WTC11 (cell line): ENCODE measurements around the gene NGB. TPM values are rescaled to one million over a fixed set of nuclear protein-coding genes. Genes with fewer than 3 reads are reported as not detected.
A peak's percentile ranks its signal among the peaks of the same experiment; 100 is the strongest.

Source experiments
- ATAC-seq: fragments of 200-7000 bp; cut with Tn5 transposase; 2 replicates; pipeline ENCODE4 v1.10.0; 2021; ENCODE audit warnings: mild to moderate bottlenecking, moderate library complexity
- CTCF ChIA-PET: fragments of 300-600 bp; sonication (Branson Sonifier 250); formaldehyde crosslinking; loops from one replicate; lab custom pipeline; 2021; ENCODE audit warnings: antibody characterized with exemption; lab: Charles Lee
- POLR2A ChIA-PET: fragments of 350-600 bp; sonication (Branson Sonifier 250); formaldehyde crosslinking; loops from one replicate; lab custom pipeline; 2021; ENCODE audit warnings: antibody characterized with exemption; lab: Charles Lee
- DNase-seq: peaks from one replicate; pipeline ENCODE4 v3.0.0; 2021; ENCODE audit warnings: low spot score
- H3K27ac Mint-ChIP-seq: 2 replicates; pipeline ENCODE4 v1.8.0; 2021; ENCODE audit warnings: mixed read lengths
- H3K27me3 Mint-ChIP-seq: 2 replicates; pipeline ENCODE4 v1.8.0; 2021; ENCODE audit warnings: low read depth, mild to moderate bottlenecking, moderate library complexity, mixed read lengths
- H3K36me3 Mint-ChIP-seq: 2 replicates; pipeline ENCODE4 v1.8.0; 2021; ENCODE audit warnings: mixed read lengths
- H3K4me1 Mint-ChIP-seq: 2 replicates; pipeline ENCODE4 v1.8.0; 2022; ENCODE audit warnings: mixed read lengths
- H3K4me3 Mint-ChIP-seq: 2 replicates; pipeline ENCODE4 v1.8.0; 2021; ENCODE audit warnings: mild to moderate bottlenecking, moderate library complexity, mixed read lengths
- H3K9me3 Mint-ChIP-seq: 2 replicates; pipeline ENCODE4 v1.8.0; 2021; ENCODE audit warnings: mixed read lengths
- EMX1 ChIP-seq: fragments of 250-450 bp; sonication (Bioruptor Pico); IDR thresholded peaks from 2 replicates; pipeline ENCODE4 v1.8.0; 2021; ENCODE audit warnings: mild to moderate bottlenecking
- ETV6 ChIP-seq: sonication (generic); formaldehyde crosslinking; IDR thresholded peaks from 2 replicates; pipeline ENCODE4 v1.8.1; 2022; ENCODE audit warnings: mild to moderate bottlenecking, missing genetic modification reagents
- GTF2I ChIP-seq: fragments of 250-450 bp; sonication (Bioruptor Pico); conservative IDR thresholded peaks from 2 replicates; pipeline ENCODE4 v1.4.0; 2021; ENCODE audit warnings: mild to moderate bottlenecking
- JAZF1 ChIP-seq: fragments of 250-450 bp; sonication (Bioruptor Pico); IDR thresholded peaks from 2 replicates; pipeline ENCODE4 v1.9.0; 2021; ENCODE audit warnings: moderate library complexity, mild to moderate bottlenecking, inconsistent platforms
- KAT7 ChIP-seq: sonication (generic); formaldehyde crosslinking; IDR thresholded peaks from 2 replicates; pipeline ENCODE4 v1.8.1; 2023; ENCODE audit warnings: missing genetic modification reagents, mild to moderate bottlenecking, borderline replicate concordance
- MXD4 ChIP-seq: fragments of 250-450 bp; sonication (Bioruptor Pico); IDR thresholded peaks from 2 replicates; pipeline ENCODE4 v1.8.0; 2021; ENCODE audit warnings: mild to moderate bottlenecking, moderate library complexity, borderline replicate concordance
- NR1H2 ChIP-seq: sonication (generic); formaldehyde crosslinking; IDR thresholded peaks from 2 replicates; pipeline ENCODE4 v1.9.0; 2021; ENCODE audit warnings: mild to moderate bottlenecking, moderate library complexity, missing genetic modification reagents
- OVOL2 ChIP-seq: fragments of 250-450 bp; sonication (Bioruptor Pico); IDR thresholded peaks from 2 replicates; pipeline ENCODE4 v1.9.0; 2021; ENCODE audit warnings: mild to moderate bottlenecking, borderline replicate concordance
- PRRX2 ChIP-seq: fragments of 250-450 bp; sonication (Bioruptor Pico); IDR thresholded peaks from 2 replicates; pipeline ENCODE4 v1.8.0; 2021; ENCODE audit warnings: mild to moderate bottlenecking
- RELA ChIP-seq: sonication (generic); formaldehyde crosslinking; IDR thresholded peaks from 2 replicates; pipeline ENCODE4 v1.8.1; 2022; ENCODE audit warnings: missing genetic modification reagents, mild to moderate bottlenecking, borderline replicate concordance
- RORB ChIP-seq: fragments of 250-450 bp; sonication (Bioruptor Pico); IDR thresholded peaks from 2 replicates; pipeline ENCODE4 v1.9.0; 2021; ENCODE audit warnings: mild to moderate bottlenecking
- SMAD3 ChIP-seq: sonication (generic); formaldehyde crosslinking; IDR thresholded peaks from 2 replicates; pipeline ENCODE4 v1.8.0; 2022; ENCODE audit warnings: missing genetic modification reagents, mild to moderate bottlenecking, borderline replicate concordance
- SP1 ChIP-seq: sonication (generic); formaldehyde crosslinking; conservative IDR thresholded peaks from 2 replicates; pipeline ENCODE4 v1.8.1; 2022; ENCODE audit warnings: missing genetic modification reagents
- ZBTB21 ChIP-seq: sonication (generic); formaldehyde crosslinking; IDR thresholded peaks from 2 replicates; pipeline ENCODE4 v1.8.1; 2023; ENCODE audit warnings: mild to moderate bottlenecking, missing genetic modification reagents, borderline replicate concordance
- ZNF121 ChIP-seq: sonication (generic); formaldehyde crosslinking; IDR thresholded peaks from 2 replicates; pipeline ENCODE4 v1.8.0; 2023; ENCODE audit warnings: missing genetic modification reagents
- ZNF232 ChIP-seq: sonication (generic); formaldehyde crosslinking; IDR thresholded peaks from 2 replicates; pipeline ENCODE4 v1.8.0; 2022; ENCODE audit warnings: mild to moderate bottlenecking, missing genetic modification reagents
- ZNF317 ChIP-seq: sonication (generic); formaldehyde crosslinking; IDR thresholded peaks from 2 replicates; pipeline ENCODE4 v1.8.1; 2023; ENCODE audit warnings: low read depth, mild to moderate bottlenecking, moderate library complexity, missing genetic modification reagents, borderline replicate concordance
- ZNF423 ChIP-seq: fragments of 250-450 bp; sonication (Bioruptor Pico); IDR thresholded peaks from 2 replicates; pipeline ENCODE4 v2.1.2; 2022; ENCODE audit warnings: mild to moderate bottlenecking, moderate library complexity
- ZNF671 ChIP-seq: fragments of 250-450 bp; sonication (Bioruptor Pico); IDR thresholded peaks from 2 replicates; pipeline ENCODE4 v1.8.0; 2021; ENCODE audit warnings: mild to moderate bottlenecking
- total RNA-seq: library from RNA; stranded (reverse); gene quantifications from 3 replicates; pipeline ENCODE4 v1.2.3, GENCODE V29; 2021
- TF ChIP-seq, protein P1 (sequence below): fragments of 250-450 bp; sonication (Bioruptor Pico); IDR thresholded peaks from 2 replicates; pipeline ENCODE4 v1.9.0; 2021; ENCODE audit warnings: moderate library complexity, mild to moderate bottlenecking, inconsistent platforms, borderline replicate concordance
- TF ChIP-seq, protein P2 (sequence below): fragments of 250-450 bp; sonication (Bioruptor Pico); IDR thresholded peaks from 2 replicates; pipeline ENCODE4 v1.9.0; 2021; ENCODE audit warnings: mild to moderate bottlenecking, borderline replicate concordance
- TF ChIP-seq, protein P3 (sequence below): sonication (generic); formaldehyde crosslinking; IDR thresholded peaks from 2 replicates; pipeline ENCODE4 v1.8.0; 2022; ENCODE audit warnings: mild to moderate bottlenecking, missing genetic modification reagents
- TF ChIP-seq, protein P4 (sequence below): sonication (generic); formaldehyde crosslinking; IDR thresholded peaks from 2 replicates; pipeline ENCODE4 v1.8.0; 2022; ENCODE audit warnings: mild to moderate bottlenecking, missing genetic modification reagents
- TF ChIP-seq, protein P5 (sequence below): sonication (generic); formaldehyde crosslinking; IDR thresholded peaks from 2 replicates; pipeline ENCODE4 v1.8.0; 2022; ENCODE audit warnings: mild to moderate bottlenecking, missing genetic modification reagents

The NGB gene
- total RNA-seq, 1 experiment from 2014 or later: 0.33 TPM

DNA sequence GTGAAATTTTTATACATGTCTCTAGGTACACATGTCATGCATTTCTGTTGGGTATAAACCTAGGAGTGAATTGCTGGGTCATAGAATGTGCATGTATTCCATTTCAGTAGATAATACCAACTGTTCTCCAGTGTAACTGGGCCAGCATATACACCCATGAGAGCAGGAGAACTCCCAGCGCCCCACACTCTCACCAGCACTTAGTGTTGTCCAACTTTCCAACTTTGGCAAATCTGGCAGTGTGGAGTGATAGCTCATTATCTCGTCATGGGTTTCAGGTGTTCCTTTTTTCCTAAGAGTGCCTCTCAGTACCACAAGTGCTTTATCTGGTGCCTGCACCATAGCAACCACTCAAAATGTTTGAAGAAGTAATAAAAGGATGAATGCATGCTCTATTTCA lies 40.1 kb downstream of the NGB start (continued):
- TF ChIP-seq PRRX2 (no peak), ZBTB21 (CRISPR knock-in tag) (no peak), KAT7 (CRISPR knock-in tag) (no peak), RORB (CRISPR knock-in tag) (no peak)
- TF ChIP-seq, protein P1, sequence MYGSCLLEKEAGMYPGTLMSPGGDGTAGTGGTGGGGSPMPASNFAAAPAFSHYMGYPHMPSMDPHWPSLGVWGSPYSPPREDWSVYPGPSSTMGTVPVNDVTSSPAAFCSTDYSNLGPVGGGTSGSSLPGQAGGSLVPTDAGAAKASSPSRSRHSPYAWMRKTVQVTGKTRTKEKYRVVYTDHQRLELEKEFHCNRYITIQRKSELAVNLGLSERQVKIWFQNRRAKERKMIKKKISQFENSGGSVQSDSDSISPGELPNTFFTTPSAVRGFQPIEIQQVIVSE (CRISPR knock-in tag): no peak

DNA sequence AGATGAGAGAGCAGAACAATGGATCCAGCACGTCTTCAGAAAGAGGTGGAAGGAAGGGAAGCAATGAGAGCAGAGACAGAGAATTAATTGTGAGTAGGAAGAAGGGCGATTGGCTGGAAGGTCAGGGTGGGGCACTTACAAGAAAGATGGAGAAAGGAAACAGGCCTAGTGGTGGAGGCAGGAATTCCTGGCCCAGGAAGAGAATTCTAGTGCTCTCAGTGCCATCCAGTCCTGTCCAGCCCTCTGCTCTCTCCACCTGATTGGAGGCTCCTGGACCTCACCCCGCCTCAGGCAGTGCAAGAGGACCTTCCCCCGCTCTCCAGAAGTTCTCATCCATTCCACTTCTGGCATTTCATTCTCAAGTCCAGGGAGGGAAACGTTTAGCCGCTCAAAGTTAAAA lies 43.0 kb downstream of the NGB start:
- peaks cover 24% of the 10 kb centered on the region for H3K4me1 Mint-ChIP-seq
- POLR2A ChIA-PET: no interaction called here
- no peak overlapping the region for H3K27ac Mint-ChIP-seq
- H3K36me3 Mint-ChIP-seq: no peaks in the 10 kb centered on the region
- TF ChIP-seq ZNF423 (CRISPR knock-in tag) (no peak), ZBTB21 (CRISPR knock-in tag) (no peak), RORB (CRISPR knock-in tag) (no peak), RELA (CRISPR knock-in tag) (no peak), GTF2I (CRISPR knock-in tag) (no peak), ZNF121 (CRISPR knock-in tag) (no peak), OVOL2 (CRISPR knock-in tag) (no peak), SMAD3 (CRISPR knock-in tag) (no peak), KAT7 (CRISPR knock-in tag) (no peak), ETV6 (CRISPR knock-in tag) (no peak)
- TF ChIP-seq, protein P2, sequence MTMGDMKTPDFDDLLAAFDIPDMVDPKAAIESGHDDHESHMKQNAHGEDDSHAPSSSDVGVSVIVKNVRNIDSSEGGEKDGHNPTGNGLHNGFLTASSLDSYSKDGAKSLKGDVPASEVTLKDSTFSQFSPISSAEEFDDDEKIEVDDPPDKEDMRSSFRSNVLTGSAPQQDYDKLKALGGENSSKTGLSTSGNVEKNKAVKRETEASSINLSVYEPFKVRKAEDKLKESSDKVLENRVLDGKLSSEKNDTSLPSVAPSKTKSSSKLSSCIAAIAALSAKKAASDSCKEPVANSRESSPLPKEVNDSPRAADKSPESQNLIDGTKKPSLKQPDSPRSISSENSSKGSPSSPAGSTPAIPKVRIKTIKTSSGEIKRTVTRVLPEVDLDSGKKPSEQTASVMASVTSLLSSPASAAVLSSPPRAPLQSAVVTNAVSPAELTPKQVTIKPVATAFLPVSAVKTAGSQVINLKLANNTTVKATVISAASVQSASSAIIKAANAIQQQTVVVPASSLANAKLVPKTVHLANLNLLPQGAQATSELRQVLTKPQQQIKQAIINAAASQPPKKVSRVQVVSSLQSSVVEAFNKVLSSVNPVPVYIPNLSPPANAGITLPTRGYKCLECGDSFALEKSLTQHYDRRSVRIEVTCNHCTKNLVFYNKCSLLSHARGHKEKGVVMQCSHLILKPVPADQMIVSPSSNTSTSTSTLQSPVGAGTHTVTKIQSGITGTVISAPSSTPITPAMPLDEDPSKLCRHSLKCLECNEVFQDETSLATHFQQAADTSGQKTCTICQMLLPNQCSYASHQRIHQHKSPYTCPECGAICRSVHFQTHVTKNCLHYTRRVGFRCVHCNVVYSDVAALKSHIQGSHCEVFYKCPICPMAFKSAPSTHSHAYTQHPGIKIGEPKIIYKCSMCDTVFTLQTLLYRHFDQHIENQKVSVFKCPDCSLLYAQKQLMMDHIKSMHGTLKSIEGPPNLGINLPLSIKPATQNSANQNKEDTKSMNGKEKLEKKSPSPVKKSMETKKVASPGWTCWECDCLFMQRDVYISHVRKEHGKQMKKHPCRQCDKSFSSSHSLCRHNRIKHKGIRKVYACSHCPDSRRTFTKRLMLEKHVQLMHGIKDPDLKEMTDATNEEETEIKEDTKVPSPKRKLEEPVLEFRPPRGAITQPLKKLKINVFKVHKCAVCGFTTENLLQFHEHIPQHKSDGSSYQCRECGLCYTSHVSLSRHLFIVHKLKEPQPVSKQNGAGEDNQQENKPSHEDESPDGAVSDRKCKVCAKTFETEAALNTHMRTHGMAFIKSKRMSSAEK (CRISPR knock-in tag): no peak
- TF ChIP-seq, protein P3, sequence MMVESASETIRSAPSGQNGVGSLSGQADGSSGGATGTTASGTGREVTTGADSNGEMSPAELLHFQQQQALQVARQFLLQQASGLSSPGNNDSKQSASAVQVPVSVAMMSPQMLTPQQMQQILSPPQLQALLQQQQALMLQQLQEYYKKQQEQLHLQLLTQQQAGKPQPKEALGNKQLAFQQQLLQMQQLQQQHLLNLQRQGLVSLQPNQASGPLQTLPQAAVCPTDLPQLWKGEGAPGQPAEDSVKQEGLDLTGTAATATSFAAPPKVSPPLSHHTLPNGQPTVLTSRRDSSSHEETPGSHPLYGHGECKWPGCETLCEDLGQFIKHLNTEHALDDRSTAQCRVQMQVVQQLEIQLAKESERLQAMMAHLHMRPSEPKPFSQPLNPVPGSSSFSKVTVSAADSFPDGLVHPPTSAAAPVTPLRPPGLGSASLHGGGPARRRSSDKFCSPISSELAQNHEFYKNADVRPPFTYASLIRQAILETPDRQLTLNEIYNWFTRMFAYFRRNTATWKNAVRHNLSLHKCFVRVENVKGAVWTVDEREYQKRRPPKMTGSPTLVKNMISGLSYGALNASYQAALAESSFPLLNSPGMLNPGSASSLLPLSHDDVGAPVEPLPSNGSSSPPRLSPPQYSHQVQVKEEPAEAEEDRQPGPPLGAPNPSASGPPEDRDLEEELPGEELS: no peak
- DNase-seq: no peak
- ATAC-seq: peak; percentile 85
- no peaks in the 10 kb centered on the region; the same call in 1 of the 2 replicates for H3K27me3 Mint-ChIP-seq
- CTCF ChIA-PET: interaction anchor here (2.7 kb wide), 1 partner anchor 15 kb away, joined by 13 read pairs; no protein-coding TSS in a partner anchor
- H3K4me3 Mint-ChIP-seq: no peak overlapping the region
- H3K9me3 Mint-ChIP-seq: no peaks in the 10 kb centered on the region

DNA sequence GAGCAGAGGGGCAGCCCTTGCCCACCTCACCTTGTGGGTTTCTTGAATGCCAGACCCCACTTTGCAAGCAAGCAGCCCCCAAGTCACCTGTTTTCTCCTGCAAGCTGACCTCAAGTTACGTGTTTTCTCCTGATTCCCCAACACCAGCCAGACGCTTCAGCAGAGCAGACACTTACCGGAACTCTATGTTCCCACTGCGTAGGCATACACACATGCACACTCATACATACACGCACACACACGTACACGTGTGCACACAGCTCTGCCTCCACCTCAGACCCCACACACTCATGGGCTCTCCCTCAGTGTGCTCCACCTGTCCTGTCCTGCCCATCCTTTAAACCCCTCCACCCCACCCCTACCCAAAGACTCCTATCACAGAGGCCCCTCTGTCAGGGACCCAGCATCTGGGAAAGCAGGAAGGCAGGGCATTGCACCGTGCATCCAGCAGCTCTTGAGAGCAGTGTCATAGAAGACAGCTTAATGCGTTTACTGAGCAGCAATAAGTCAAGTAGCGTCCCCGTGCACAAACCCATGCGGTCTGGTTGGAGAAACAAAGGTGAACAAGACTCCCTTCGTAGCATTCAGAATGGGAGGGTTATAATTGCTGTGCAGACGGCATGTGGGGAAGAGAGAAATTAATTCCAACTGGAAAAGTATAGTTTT lies 45.0 kb downstream of the NGB start:
- no peaks in the 10 kb centered on the region for H3K36me3 Mint-ChIP-seq
- no peaks in the 10 kb centered on the region for H3K27me3 Mint-ChIP-seq
- ATAC-seq: no peak
- peaks cover 40% of the 10 kb centered on the region for H3K4me1 Mint-ChIP-seq
- H3K4me3 Mint-ChIP-seq: no peak overlapping the region
- CTCF ChIA-PET: interaction anchor here (0.9 to 5.0 kb wide), 6 partner anchors 13 to 90 kb away, joined by 3 to 27 read pairs (median 4); no protein-coding TSS in a partner anchor
- POLR2A ChIA-PET: no interaction called here
- H3K27ac Mint-ChIP-seq: no peak overlapping the region; the same call in 1 of the 2 replicates
- no peak for DNase-seq
- H3K9me3 Mint-ChIP-seq: no peaks in the 10 kb centered on the region
- no peak for TF ChIP-seq ZNF232
- no peak for TF ChIP-seq EMX1 (CRISPR knock-in tag)
- no peak for TF ChIP-seq ZNF671 (CRISPR knock-in tag)
- no peak for TF ChIP-seq SP1 (CRISPR knock-in tag)
- TF ChIP-seq MXD4 (CRISPR knock-in tag): no peak
- TF ChIP-seq NR1H2 (CRISPR knock-in tag): no peak
- TF ChIP-seq ZNF317 (CRISPR knock-in tag): no peak
- TF ChIP-seq JAZF1 (CRISPR knock-in tag): no peak
- TF ChIP-seq, protein P4, sequence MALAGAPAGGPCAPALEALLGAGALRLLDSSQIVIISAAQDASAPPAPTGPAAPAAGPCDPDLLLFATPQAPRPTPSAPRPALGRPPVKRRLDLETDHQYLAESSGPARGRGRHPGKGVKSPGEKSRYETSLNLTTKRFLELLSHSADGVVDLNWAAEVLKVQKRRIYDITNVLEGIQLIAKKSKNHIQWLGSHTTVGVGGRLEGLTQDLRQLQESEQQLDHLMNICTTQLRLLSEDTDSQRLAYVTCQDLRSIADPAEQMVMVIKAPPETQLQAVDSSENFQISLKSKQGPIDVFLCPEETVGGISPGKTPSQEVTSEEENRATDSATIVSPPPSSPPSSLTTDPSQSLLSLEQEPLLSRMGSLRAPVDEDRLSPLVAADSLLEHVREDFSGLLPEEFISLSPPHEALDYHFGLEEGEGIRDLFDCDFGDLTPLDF (CRISPR knock-in tag): no peak
- TF ChIP-seq, protein P5, sequence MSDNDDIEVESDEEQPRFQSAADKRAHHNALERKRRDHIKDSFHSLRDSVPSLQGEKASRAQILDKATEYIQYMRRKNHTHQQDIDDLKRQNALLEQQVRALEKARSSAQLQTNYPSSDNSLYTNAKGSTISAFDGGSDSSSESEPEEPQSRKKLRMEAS (CRISPR knock-in tag): no peak
